Natural killer cell (primary cell): Measurements from ENCODE around the gene DKKL1. TPM values are rescaled to one million over a fixed set of nuclear protein-coding genes. Genes with fewer than 3 reads are reported as not detected.

ENCODE experiments used
- ATAC-seq, 3 donors: fragments of 150-1000 bp in 2 of 3; fragments of 200-7000 bp in 1 of 3; cut with Tn5 transposase; 1 replicate in 1 of 3; 2 replicates in 2 of 3; pipeline ENCODE4 v1.10.0; 2021; ENCODE audit warnings: mild to moderate bottlenecking in 2 of 3, moderate library complexity in 2 of 3
- DNase-seq, 2 donors: peaks; one replicate each; pipeline versions ENCODE4 v3.0.0 to v3.0.0-alpha.2; 2013 to 2021; ENCODE audit warnings: mixed read lengths in 1 of 2
- H3K27ac ChIP-seq: one replicate; pipeline ENCODE4 v1.5.1; 2013; ENCODE audit warnings: mild to moderate bottlenecking, low read length
- H3K27me3 ChIP-seq: one replicate; pipeline ENCODE4 v1.6.1; 2013; ENCODE audit warnings: low read length; ENCODE audit not compliant: control insufficient read depth, insufficient read depth
- H3K36me3 ChIP-seq: one replicate; pipeline ENCODE4 v1.6.1; 2013; ENCODE audit warnings: low read length; ENCODE audit not compliant: control insufficient read depth, insufficient read depth
- H3K4me1 ChIP-seq: one replicate; pipeline ENCODE4 v1.6.1; 2013; ENCODE audit warnings: low read length; ENCODE audit not compliant: control insufficient read depth, insufficient read depth
- H3K4me3 ChIP-seq: one replicate; pipeline ENCODE4 v1.5.1; 2013; ENCODE audit warnings: low read length
- H3K9me3 ChIP-seq: one replicate; pipeline ENCODE4 v1.6.1; 2013; ENCODE audit warnings: low read length; ENCODE audit not compliant: control insufficient read depth, insufficient read depth
- H3K27ac Mint-ChIP-seq, 2 donors: one replicate each; pipeline ENCODE4 v1.8.0; 2022; ENCODE audit warnings: mild to moderate bottlenecking in 2 of 2, mixed read lengths in 2 of 2, moderate library complexity in 1 of 2
- H3K27me3 Mint-ChIP-seq, 2 donors: one replicate each; pipeline ENCODE4 v1.8.0; 2022; ENCODE audit warnings: low read depth in 2 of 2, mixed read lengths in 2 of 2
- H3K36me3 Mint-ChIP-seq: one replicate; pipeline ENCODE4 v1.8.0; 2022; ENCODE audit warnings: mixed read lengths
- H3K4me1 Mint-ChIP-seq, 2 donors: one replicate each; pipeline ENCODE4 v1.8.0; 2022; ENCODE audit warnings: mixed read lengths in 2 of 2
- H3K4me3 Mint-ChIP-seq: one replicate; pipeline ENCODE4 v1.8.0; 2022; ENCODE audit warnings: mild to moderate bottlenecking, moderate library complexity, mixed read lengths
- H3K9me3 Mint-ChIP-seq, 2 donors: one replicate each; pipeline ENCODE4 v1.8.0; 2022; ENCODE audit warnings: mixed read lengths in 2 of 2
- WGBS: methylation state at CpG from one replicate; pipeline ENCODE4 v1.1.7; 2013; ENCODE audit warnings: missing lambda C conversion rate; ENCODE audit not compliant: insufficient coverage; 5-methylcytosine and 5-hydroxymethylcytosine counted together
- intact Hi-C: fragments of 100-400 bp; cut with micrococcal nuclease; formaldehyde crosslinking; loops from one replicate; pipeline ENCODE4 v1.14.2; 2022
- total RNA-seq, 4 donors: library from RNA; stranded (reverse); fragments of 120-200 nt in 1 of 4; gene quantifications; one replicate each; pipeline versions ENCODE4 v1.2.3 to v1.2.4, GENCODE V29; 2013 to 2022
- TF ChIP-seq, protein P1 (sequence below): fragments of 200-600 bp; IDR thresholded peaks from one replicate; pipeline ENCODE4 v1.8.0; 2022; ENCODE audit warnings: antibody characterized with exemption

DKKL1 gene
- total RNA-seq, 3 donors from 2014 or later (not counting 1 experiment from before 2014, with no cell fraction given) = not detected

DNA sequence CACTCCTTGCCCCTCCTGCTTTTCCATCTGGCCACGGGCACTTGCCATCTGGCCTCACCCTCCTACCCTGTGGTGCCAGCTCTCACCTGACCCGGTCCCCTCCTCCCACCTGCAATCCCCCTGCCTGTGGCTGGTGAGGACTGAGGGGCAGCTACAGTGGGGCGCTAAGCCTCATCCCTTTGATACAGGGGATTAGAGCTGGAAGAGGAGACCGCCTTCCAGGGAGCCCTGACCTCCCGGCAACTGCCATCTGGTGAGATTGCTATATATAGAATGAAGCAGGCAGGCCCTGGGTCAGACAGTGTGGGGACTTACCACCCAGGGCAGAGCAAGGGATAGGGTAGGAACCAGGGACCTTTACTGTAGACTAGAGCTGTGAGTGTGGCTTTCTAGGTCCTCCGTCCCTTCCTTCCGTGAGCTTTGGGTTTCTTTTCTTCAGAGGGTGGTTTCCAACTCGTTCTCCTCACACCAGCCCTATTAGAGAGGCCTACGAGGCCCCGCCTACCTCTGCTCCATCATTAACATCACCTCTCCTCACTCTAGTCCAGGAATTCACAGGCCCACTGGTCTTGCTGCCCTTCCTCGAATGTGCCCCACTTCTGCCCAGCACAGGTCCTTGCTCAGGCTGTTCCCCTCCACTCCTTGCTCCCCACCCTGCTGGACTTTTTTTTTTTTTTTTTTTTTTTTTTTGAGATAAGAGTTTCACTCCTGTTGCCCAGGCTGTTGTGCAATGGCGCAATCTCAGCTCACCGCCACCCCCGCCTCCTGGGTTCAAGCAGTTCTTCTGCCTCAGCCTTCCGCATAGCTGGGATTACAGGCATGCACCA is 32.1 kb downstream of the DKKL1 start:
- Mint-ChIP-seq H3K27me3 (peaks cover 0 to 14% of the 10 kb centered on the region in 2 donors), H3K4me3 (no peak overlapping the region), H3K36me3 (no peaks in the 10 kb centered on the region), H3K9me3 (no peaks in the 10 kb centered on the region), H3K27ac (no peak overlapping the region), H3K4me1 (peaks cover 6 to 9% of the 10 kb centered on the region in 2 donors)
- 78% methylated on average over 14 of the region's 15 CpGs for WGBS
- ATAC-seq (no peak), DNase-seq (no peak)
- no peaks in the 10 kb centered on the region for H3K9me3 ChIP-seq
- intact Hi-C loops = no loop called here
- H3K27ac ChIP-seq = no peak overlapping the region
- H3K4me3 ChIP-seq = no peak overlapping the region
- H3K27me3 ChIP-seq = no peaks in the 10 kb centered on the region
- H3K36me3 ChIP-seq = no peaks in the 10 kb centered on the region
- peaks cover 17% of the 10 kb centered on the region for H3K4me1 ChIP-seq
- TF ChIP-seq, protein P1, sequence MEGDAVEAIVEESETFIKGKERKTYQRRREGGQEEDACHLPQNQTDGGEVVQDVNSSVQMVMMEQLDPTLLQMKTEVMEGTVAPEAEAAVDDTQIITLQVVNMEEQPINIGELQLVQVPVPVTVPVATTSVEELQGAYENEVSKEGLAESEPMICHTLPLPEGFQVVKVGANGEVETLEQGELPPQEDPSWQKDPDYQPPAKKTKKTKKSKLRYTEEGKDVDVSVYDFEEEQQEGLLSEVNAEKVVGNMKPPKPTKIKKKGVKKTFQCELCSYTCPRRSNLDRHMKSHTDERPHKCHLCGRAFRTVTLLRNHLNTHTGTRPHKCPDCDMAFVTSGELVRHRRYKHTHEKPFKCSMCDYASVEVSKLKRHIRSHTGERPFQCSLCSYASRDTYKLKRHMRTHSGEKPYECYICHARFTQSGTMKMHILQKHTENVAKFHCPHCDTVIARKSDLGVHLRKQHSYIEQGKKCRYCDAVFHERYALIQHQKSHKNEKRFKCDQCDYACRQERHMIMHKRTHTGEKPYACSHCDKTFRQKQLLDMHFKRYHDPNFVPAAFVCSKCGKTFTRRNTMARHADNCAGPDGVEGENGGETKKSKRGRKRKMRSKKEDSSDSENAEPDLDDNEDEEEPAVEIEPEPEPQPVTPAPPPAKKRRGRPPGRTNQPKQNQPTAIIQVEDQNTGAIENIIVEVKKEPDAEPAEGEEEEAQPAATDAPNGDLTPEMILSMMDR = no peak

DNA sequence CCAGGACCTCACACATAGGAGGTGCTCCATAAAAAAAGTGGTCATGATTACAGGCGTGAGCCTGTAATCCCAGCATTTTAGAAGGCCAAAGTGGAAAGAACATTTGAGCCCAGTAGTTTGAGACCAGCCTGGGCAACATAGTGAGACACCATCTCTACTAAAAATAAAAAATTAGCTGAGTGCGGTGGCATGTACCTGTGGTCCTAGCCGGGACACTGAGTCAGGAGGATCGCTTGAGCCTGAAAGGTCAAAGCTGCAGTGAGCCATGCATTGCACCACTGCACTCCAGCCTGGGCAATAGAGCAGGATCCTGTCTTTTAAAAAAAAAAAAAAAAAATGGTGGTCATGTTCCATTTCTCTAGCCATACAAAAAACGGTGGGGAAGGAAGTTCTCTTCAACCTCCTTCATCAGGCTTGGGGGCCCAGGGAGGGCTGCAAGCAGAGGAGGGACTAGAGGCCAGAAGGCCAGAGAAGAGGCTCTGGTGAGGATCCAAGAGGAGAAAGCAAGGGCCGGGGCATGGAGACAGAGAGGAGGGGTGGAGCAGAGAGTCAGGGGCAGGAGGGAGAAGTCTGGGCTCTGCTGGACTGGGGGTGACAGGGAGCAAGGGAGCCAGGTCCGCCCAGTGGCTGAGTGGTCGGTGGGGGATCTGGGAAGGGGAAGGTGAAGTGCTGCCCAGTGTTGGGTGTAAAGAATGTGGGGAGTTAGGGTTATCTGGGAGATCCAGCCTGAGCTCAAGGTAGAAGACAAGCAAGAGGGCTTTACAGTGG is 33.2 kb downstream of the DKKL1 start:
- H3K4me3 Mint-ChIP-seq = no peak overlapping the region
- TF ChIP-seq, protein P1 = no peak
- no peaks in the 10 kb centered on the region for H3K36me3 Mint-ChIP-seq
- DNase-seq = no peak
- H3K27ac ChIP-seq = no peak overlapping the region
- 92% methylated on average over 7 of the region's 8 CpGs for WGBS
- H3K27me3 ChIP-seq = no peaks in the 10 kb centered on the region
- H3K4me3 ChIP-seq = no peak overlapping the region
- peaks cover 5% of the 10 kb centered on the region for H3K4me1 ChIP-seq
- H3K9me3 Mint-ChIP-seq = no peaks in the 10 kb centered on the region
- no peak for ATAC-seq
- intact Hi-C loops = no loop called here
- H3K36me3 ChIP-seq = no peaks in the 10 kb centered on the region
- H3K27ac Mint-ChIP-seq = no peak overlapping the region
- H3K27me3 Mint-ChIP-seq = peaks cover 0 to 13% of the 10 kb centered on the region in 2 donors
- H3K4me1 Mint-ChIP-seq = peaks cover 3 to 4% of the 10 kb centered on the region in 2 donors
- no peaks in the 10 kb centered on the region for H3K9me3 ChIP-seq

DNA sequence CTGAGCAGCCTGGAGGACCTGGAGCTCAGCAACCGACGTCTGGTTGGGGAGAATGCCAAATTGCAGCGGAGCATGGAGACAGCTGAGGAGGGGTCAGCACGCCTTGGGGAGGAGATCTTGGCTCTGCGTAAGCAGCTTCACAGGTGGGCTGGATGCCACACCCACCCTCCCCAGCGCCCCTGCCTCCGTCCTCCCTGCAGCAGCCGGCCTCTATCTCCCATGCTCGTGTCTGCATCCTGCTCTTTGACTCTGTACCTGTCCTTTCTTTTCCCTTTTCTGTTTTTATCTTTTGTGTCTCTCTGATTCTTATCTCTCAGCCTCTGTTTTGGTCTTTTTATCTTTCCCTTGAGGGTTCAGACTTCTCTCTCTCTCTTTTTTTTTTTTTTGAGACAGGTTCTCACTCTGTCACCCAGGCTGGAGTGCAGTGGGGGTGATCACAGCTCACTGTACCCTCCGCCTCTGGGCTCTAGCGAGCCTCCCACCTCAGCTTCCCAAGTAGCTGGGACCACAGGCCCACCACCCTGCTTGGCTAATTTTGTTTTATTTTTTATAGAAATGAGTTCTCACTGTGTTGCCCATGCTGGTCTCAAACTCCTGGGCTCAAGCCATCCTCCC is 34.4 kb downstream of the DKKL1 start:
- Mint-ChIP-seq H3K4me3 (no peak overlapping the region), H3K9me3 (no peaks in the 10 kb centered on the region), H3K4me1 (no peaks in the 10 kb centered on the region), H3K27ac (no peak overlapping the region), H3K36me3 (no peaks in the 10 kb centered on the region), H3K27me3 (peaks cover 0 to 10% of the 10 kb centered on the region in 2 donors)
- H3K27me3 ChIP-seq = no peaks in the 10 kb centered on the region
- H3K9me3 ChIP-seq = no peaks in the 10 kb centered on the region
- no peaks in the 10 kb centered on the region for H3K4me1 ChIP-seq
- ATAC-seq (no peak), DNase-seq (no peak)
- intact Hi-C loops = no loop called here
- TF ChIP-seq, protein P1 = no peak
- no peaks in the 10 kb centered on the region for H3K36me3 ChIP-seq
- no peak overlapping the region for H3K27ac ChIP-seq
- no peak overlapping the region for H3K4me3 ChIP-seq
- 80% methylated on average over 11 of the region's 11 CpGs for WGBS
